Nephron (organoid): Measurements from ENCODE around the gene ASXL3.

Experiments used
- H3K27ac Mint-ChIP-seq, 3 experiments: 2 replicates each; pipeline ENCODE4 v1.8.0; 2020; ENCODE audit warnings: mixed read lengths in 3 of 3, mild to moderate bottlenecking in 2 of 3, moderate library complexity in 1 of 3
- H3K27me3 Mint-ChIP-seq: 2 replicates; pipeline ENCODE4 v1.8.0; 2021; ENCODE audit warnings: low read depth, mild to moderate bottlenecking, moderate library complexity, mixed read lengths
- H3K36me3 Mint-ChIP-seq: 2 replicates; pipeline ENCODE4 v1.8.0; 2020; ENCODE audit warnings: low read depth, mixed read lengths
- H3K4me1 Mint-ChIP-seq: 2 replicates; pipeline ENCODE4 v1.8.0; 2020; ENCODE audit warnings: mixed read lengths
- H3K4me3 Mint-ChIP-seq, 3 experiments: 2 replicates each; pipeline ENCODE4 v1.8.0; 2020; ENCODE audit warnings: mild to moderate bottlenecking in 3 of 3, mixed read lengths in 3 of 3, moderate library complexity in 2 of 3
- H3K9me3 Mint-ChIP-seq: 2 replicates; pipeline ENCODE4 v1.8.0; 2020; ENCODE audit warnings: mixed read lengths
- CTCF ChIP-seq, 3 experiments: fragments of 200-600 bp; sonication (generic); IDR thresholded peaks; one replicate each; pipeline ENCODE4 v1.5.0; 2021; ENCODE audit warnings: antibody characterized with exemption in 3 of 3; ENCODE audit not compliant: unreplicated experiment in 3 of 3

The ASXL3 gene

GRCh38 chr18:33647365-33647764 lies 69.3 kb downstream of the ASXL3 start:
- H3K4me3 Mint-ChIP-seq: no peak overlapping the region
- no peaks in the 10 kb centered on the region for H3K36me3 Mint-ChIP-seq
- no peaks in the 10 kb centered on the region for H3K27me3 Mint-ChIP-seq
- no peak overlapping the region for H3K27ac Mint-ChIP-seq
- TF ChIP-seq CTCF (IDR thresholded peaks at IDR 0.05; ENCODE audit: unreplicated experiment in 3 of 3): no peak
- peaks cover 10% of the 10 kb centered on the region for H3K4me1 Mint-ChIP-seq
- H3K9me3 Mint-ChIP-seq: no peaks in the 10 kb centered on the region

- Mint-ChIP-seq H3K4me1 (peaks cover 26% of the 10 kb centered on the region), H3K27me3 (no peaks in the 10 kb centered on the region), H3K36me3 (peaks cover 11% of the 10 kb centered on the region), H3K4me3 (no peak overlapping the region), H3K27ac (peak overlapping the region; percentile 39 to 77 (median 41)), H3K9me3 (no peaks in the 10 kb centered on the region)
- no peak for TF ChIP-seq CTCF (IDR thresholded peaks at IDR 0.05; ENCODE audit: unreplicated experiment in 3 of 3)
Measured at GRCh38 chr18:33652635-33653034, 74.6 kb downstream of the ASXL3 start.

GRCh38 chr18:33653231-33653630 lies 75.2 kb downstream of the ASXL3 start:
- peaks cover 11% of the 10 kb centered on the region for H3K36me3 Mint-ChIP-seq
- no peak for TF ChIP-seq CTCF (IDR thresholded peaks at IDR 0.05; ENCODE audit: unreplicated experiment in 3 of 3)
- no peaks in the 10 kb centered on the region for H3K9me3 Mint-ChIP-seq
- no peaks in the 10 kb centered on the region for H3K27me3 Mint-ChIP-seq
- no peak overlapping the region for H3K4me3 Mint-ChIP-seq
- H3K4me1 Mint-ChIP-seq: peaks cover 31% of the 10 kb centered on the region
- peak overlapping the region; percentile 16 to 77 (median 39) for H3K27ac Mint-ChIP-seq

- Mint-ChIP-seq H3K9me3 (no peaks in the 10 kb centered on the region), H3K4me3 (no peak overlapping the region), H3K4me1 (peaks cover 46% of the 10 kb centered on the region), H3K27ac (peak overlapping the region; percentile 42 to 80 (median 46)), H3K36me3 (peaks cover 11% of the 10 kb centered on the region), H3K27me3 (no peaks in the 10 kb centered on the region)
- no peak for TF ChIP-seq CTCF (IDR thresholded peaks at IDR 0.05; ENCODE audit: unreplicated experiment in 3 of 3)
Measured at GRCh38 chr18:33656889-33657448, 79.0 kb downstream of the ASXL3 start.

GRCh38 chr18:33660696-33661310 lies 82.8 kb downstream of the ASXL3 start:
- peaks cover 7% of the 10 kb centered on the region for H3K36me3 Mint-ChIP-seq
- H3K4me1 Mint-ChIP-seq: peaks cover 28% of the 10 kb centered on the region
- TF ChIP-seq CTCF (IDR thresholded peaks at IDR 0.05; ENCODE audit: unreplicated experiment in 3 of 3): no peak
- peak overlapping the region in 1 of 3 experiments; percentile 2 for H3K27ac Mint-ChIP-seq
- H3K9me3 Mint-ChIP-seq: no peaks in the 10 kb centered on the region
- no peaks in the 10 kb centered on the region for H3K27me3 Mint-ChIP-seq
- no peak overlapping the region for H3K4me3 Mint-ChIP-seq
